Subcutaneous abdominal adipose tissue (tissue), 5 donors: ENCODE results near the gene HYAL1.

ENCODE experiments used
- H3K27ac ChIP-seq: one replicate; pipeline ENCODE4 v1.7.0; 2013; ENCODE audit warnings: low read depth, mild to moderate bottlenecking, inconsistent platforms, low read length, moderate library complexity
- H3K27me3 ChIP-seq, 5 donors: one replicate each; pipeline ENCODE4 v1.7.0; 2013; ENCODE audit warnings: low read length in 5 of 5, inconsistent platforms in 1 of 5; ENCODE audit not compliant: control insufficient read depth in 5 of 5, insufficient read depth in 4 of 5
- H3K36me3 ChIP-seq, 5 donors: one replicate each; pipeline ENCODE4 v1.7.0; 2013; ENCODE audit warnings: low read length in 5 of 5; ENCODE audit not compliant: control insufficient read depth in 5 of 5, insufficient read depth in 5 of 5
- H3K4me1 ChIP-seq, 5 donors: one replicate each; pipeline ENCODE4 v1.7.0; 2013; ENCODE audit warnings: low read length in 5 of 5, mild to moderate bottlenecking in 3 of 5, moderate library complexity in 1 of 5; ENCODE audit not compliant: control insufficient read depth in 5 of 5, insufficient read depth in 5 of 5
- H3K4me3 ChIP-seq, 5 donors: one replicate each; pipeline ENCODE4 v1.7.0; 2013; ENCODE audit warnings: low read length in 5 of 5, low read depth in 1 of 5
- H3K9ac ChIP-seq, 5 donors: one replicate each; pipeline ENCODE4 v1.7.0; 2013; ENCODE audit warnings: low read length in 5 of 5, mild to moderate bottlenecking in 4 of 5, moderate library complexity in 3 of 5
- H3K9me3 ChIP-seq, 5 donors: one replicate each; pipeline ENCODE4 v1.7.0; 2013; ENCODE audit warnings: low read length in 5 of 5; ENCODE audit not compliant: control insufficient read depth in 5 of 5
- donor health status: healthy.
- donor health status: healthy.
- donor health status: healthy.
- donor health status: healthy.
- donor health status: healthy.

The HYAL1 gene

DNA sequence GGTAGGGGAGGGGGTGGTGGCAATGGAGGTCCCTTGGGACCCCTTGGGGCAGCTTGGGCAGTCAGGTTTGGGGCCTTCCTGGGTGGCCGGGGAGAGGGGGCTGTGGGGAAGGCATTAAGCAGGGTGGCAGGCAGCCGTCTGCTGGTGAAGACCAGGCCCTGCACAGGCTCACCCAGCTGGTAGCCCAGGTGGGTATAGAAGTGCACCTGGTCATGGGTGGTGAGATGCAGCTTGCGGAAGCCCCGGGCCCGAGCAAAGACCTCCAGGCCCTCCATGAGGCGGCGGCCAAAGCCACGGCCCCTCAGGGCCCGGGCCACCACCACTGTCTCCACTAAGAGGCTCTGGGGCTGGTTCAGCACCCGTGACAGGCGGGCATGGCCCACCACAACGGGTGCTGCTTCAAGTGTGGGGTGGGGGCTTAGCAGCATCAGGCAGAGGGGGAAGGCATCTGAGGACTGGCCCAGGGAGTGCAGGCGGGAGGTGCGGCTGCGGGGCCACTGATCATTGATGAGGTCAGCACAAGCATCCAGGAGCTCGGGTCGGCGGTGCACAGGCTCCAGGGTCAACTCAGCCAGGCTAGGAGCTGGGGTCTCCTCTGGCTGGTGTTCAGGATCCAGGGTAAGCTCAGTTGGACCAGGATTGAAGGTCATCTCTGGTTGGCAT lies 6.5 kb downstream of the HYAL1 start:
- Histone ChIP-seq H3K9me3 (no peaks in the 10 kb centered on the region), H3K36me3 (peaks cover 0 to 7% (median 4%) of the 10 kb centered on the region in 5 donors), H3K4me1 (peaks cover 16 to 46% (median 40%) of the 10 kb centered on the region in 5 donors), H3K4me3 (no peak overlapping the region), H3K27ac (no peak overlapping the region), H3K27me3 (no peaks in the 10 kb centered on the region), H3K9ac (no peak overlapping the region)

GRCh38 chr3:50295553-50296431 lies 7.6 kb downstream of the HYAL1 start:
- Histone ChIP-seq H3K27me3 (no peaks in the 10 kb centered on the region), H3K4me3 (no peak overlapping the region), H3K36me3 (peaks cover 0 to 7% (median 4%) of the 10 kb centered on the region in 5 donors), H3K4me1 (peaks cover 17 to 51% (median 46%) of the 10 kb centered on the region in 5 donors), H3K9me3 (no peaks in the 10 kb centered on the region), H3K27ac (no peak overlapping the region), H3K9ac (no peak overlapping the region)

DNA sequence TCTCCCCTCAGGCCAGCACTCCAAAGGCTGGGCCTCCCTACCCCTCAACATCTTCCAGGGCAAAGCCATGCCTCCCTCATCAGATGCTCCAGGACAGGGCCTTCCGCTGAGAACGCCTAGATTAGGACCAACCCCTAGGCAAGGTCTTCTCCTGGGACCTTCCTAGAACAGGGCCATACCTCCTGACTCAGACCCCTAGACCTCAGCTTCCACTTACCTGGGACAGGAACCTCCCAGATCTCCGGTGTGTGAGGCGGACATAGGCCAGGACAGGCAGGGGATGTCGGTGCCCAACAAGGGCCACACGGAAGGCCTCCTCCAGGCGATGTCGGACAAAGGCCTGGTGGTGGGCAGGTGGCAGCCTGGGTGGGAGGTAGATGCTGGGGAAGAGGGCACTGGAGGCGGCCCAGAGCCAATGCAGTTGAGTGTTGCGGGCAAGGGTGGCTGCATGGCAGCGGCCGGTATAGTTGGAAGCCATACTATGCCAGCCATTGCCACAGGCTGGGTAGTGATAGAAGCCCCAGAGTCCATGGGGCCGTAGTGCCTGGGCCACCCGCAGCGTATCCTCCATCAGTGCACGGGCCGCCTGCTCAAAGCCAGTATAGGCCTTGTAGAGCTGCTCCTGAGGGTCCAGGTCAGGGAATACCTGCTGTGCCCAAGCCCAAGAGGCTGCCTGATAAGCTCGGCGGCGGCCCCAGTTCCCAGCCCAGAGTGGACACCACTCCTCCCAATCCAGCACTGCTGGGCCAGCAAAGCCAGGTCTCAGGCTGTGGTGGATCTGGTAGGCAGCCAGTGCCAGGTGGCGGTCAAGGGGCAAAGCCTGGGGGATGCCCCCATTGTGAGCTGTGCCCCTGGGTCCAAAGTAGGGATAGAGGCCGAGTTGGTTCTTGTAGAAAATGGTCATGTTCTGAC lies 8.6 kb downstream of the HYAL1 start:
- Histone ChIP-seq H3K9me3 (no peaks in the 10 kb centered on the region), H3K36me3 (peaks cover 0 to 15% (median 12%) of the 10 kb centered on the region in 5 donors), H3K4me1 (peaks cover 9 to 46% (median 40%) of the 10 kb centered on the region in 5 donors), H3K4me3 (no peak overlapping the region), H3K27me3 (no peaks in the 10 kb centered on the region), H3K9ac (no peak overlapping the region), H3K27ac (no peak overlapping the region)

DNA sequence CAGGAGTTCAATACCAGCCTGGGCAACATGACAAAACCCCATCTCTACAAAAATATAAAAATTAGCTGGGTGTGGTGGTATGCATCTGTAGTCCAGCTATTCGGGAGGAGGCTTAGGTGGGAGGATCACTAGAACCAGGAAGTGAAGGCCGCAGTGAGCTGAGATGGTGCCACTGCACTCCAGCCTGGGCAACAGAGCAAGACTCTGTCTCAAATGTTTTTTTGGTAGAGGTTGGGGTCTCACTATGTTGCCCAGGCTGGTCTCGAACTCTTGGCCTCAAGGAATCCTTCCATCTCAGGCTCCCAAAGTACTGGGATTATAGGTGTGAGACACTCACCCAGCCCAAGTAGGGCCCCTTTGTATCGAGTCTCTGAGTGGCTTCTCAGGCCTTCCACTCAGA lies 9.3 kb downstream of the HYAL1 start:
- Histone ChIP-seq H3K4me3 (no peak overlapping the region), H3K4me1 (peaks cover 6 to 43% (median 39%) of the 10 kb centered on the region in 5 donors), H3K9ac (no peak overlapping the region), H3K27ac (no peak overlapping the region), H3K9me3 (no peaks in the 10 kb centered on the region), H3K27me3 (no peaks in the 10 kb centered on the region), H3K36me3 (peaks cover 0 to 22% (median 18%) of the 10 kb centered on the region in 5 donors)

GRCh38 chr3:50293079-50293801 lies 10.1 kb downstream of the HYAL1 start:
- no peaks in the 10 kb centered on the region for H3K27me3 ChIP-seq
- peaks cover 6 to 35% (median 30%) of the 10 kb centered on the region in 5 donors for H3K4me1 ChIP-seq
- peak overlapping the region; percentile 59 to 83 (median 80) for H3K4me3 ChIP-seq
- H3K27ac ChIP-seq: peak overlapping the region; percentile 91
- peak overlapping the region; percentile 73 to 93 (median 78) for H3K9ac ChIP-seq
- H3K9me3 ChIP-seq: no peaks in the 10 kb centered on the region
- peaks cover 0 to 30% (median 27%) of the 10 kb centered on the region in 5 donors for H3K36me3 ChIP-seq

GRCh38 chr3:50292159-50293078 lies 11.0 kb downstream of the HYAL1 start, which contains the start of gene IFRD2:
Gene IFRD2, minus strand, starts transcription at chr3:50292429. Its CDS starts 155 bp downstream, at chr3:50292274.
- Histone ChIP-seq H3K9me3 (no peaks in the 10 kb centered on the region), H3K27me3 (no peaks in the 10 kb centered on the region), H3K9ac (peak within 1 kb of the TSS; percentile 75 to 93 (median 81)), H3K36me3 (peaks cover 0 to 38% (median 35%) of the 10 kb centered on the region in 5 donors), H3K27ac (peak within 1 kb of the TSS; percentile 91), H3K4me3 (peak within 1 kb of the TSS; percentile 80 to 91 (median 83)), H3K4me1 (peaks cover 6 to 31% (median 26%) of the 10 kb centered on the region in 5 donors)

DNA sequence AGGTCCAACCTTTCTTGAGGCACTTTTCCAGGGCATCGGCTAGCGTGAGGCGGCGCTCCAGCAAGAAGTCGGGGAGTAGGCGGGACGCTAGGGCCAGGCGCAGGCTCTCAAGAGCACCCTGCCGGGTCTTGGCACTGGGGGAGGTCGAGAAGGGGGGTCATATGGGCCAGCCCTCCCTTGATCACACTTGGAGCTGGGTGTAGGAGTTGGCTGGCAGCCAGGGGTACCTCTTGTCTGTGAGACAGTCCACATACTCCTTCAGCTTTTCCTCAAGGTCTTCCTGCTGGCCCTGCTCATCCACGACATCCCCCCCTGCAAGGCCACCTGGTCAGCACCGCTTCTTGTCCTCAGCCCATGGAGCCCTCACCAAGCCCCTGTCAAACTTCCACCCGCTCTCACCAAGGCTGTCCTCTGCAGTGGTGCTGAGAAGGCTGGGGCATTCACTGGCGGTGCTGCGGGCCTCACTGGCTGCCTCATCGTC lies 13.2 kb downstream of the HYAL1 start:
- Histone ChIP-seq H3K4me3 (no peak overlapping the region), H3K27ac (no peak overlapping the region), H3K27me3 (no peaks in the 10 kb centered on the region), H3K9me3 (no peaks in the 10 kb centered on the region), H3K36me3 (peaks cover 0 to 42% (median 41%) of the 10 kb centered on the region in 5 donors), H3K4me1 (peaks cover 6 to 31% (median 26%) of the 10 kb centered on the region in 5 donors), H3K9ac (no peak overlapping the region)

GRCh38 chr3:50289130-50289529 lies 14.2 kb downstream of the HYAL1 start:
- Histone ChIP-seq H3K9me3 (no peaks in the 10 kb centered on the region), H3K27me3 (no peaks in the 10 kb centered on the region), H3K27ac (no peak overlapping the region), H3K4me1 (peaks cover 6 to 31% (median 26%) of the 10 kb centered on the region in 5 donors), H3K36me3 (peaks cover 0 to 42% (median 41%) of the 10 kb centered on the region in 5 donors), H3K9ac (no peak overlapping the region), H3K4me3 (no peak overlapping the region)
